Stimulated activated naive CD8-positive, alpha-beta T cell treated with anti-CD3 and anti-CD28 coated beads, Interleukin-15, Interleukin-2, amounts not matched to agents 100 U/mL and 50 U/mL, for 24 hours (primary cell): ENCODE results near the gene SMYD3.

Experiments used
- ATAC-seq: fragments of 150-1000 bp; cut with Tn5 transposase; one replicate; pipeline ENCODE4 v1.10.0; 2021
- DNase-seq: peaks from one replicate; pipeline ENCODE4 v3.0.0; 2021

Gene SMYD3

GRCh38 chr1:246068619-246069509 is 438.2 kb downstream of the SMYD3 start:
- DNase-seq, result no peak
- ATAC-seq, result no peak

DNA sequence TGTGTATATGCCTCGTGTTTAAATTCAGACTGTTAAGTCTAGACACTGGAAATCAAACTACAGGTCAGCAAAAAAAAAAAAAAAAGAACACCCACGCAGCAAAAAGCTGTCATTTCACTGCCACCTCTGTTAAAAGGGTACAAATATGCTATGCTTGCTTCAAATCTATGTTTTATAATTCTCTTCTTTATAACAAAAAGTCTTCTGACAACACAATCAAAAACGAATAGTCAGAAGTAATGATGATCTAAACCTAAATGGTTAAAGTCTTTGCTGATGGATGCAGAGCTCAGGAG is 438.9 kb downstream of the SMYD3 start:
- DNase-seq (no peak), ATAC-seq (no peak)

DNA sequence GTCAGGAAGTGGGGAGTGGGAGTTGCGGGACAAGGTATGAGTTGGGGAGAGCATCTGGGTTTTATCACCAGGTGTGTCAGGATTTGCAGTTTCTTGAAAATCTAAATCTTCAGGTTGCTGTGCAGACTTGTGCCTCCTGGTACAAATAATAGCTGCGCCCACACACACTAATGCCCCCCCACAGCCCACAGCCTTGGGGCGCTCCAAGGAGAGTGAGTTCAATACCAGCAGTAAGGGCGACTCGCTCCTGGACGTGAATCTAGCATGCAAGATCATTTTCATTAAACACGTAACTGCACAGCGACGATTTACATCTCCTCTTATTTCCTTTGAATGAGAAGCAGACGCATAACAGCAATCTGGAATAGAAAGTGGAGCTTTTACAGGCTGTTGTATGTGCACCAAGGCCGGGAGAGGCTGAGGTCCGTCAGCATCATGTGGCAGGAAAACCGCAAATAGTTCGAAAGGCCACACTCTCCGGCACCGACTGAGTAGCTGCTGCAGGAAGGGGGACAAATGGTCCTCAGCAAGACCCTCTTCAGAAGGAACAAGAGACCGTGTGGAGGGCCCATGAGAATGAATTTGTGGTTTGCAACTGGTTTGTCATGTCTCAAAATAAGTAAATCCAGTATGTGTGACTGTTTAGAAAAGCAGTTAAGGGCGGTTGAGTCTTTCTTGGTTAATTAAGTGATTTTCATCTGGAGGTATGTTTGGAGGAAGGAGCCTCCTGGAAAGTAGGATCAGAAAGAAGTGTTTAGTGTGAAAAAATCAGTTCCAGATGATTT is 439.5 kb downstream of the SMYD3 start:
- ATAC-seq (peak; percentile 59), DNase-seq (peak; percentile 6)

DNA sequence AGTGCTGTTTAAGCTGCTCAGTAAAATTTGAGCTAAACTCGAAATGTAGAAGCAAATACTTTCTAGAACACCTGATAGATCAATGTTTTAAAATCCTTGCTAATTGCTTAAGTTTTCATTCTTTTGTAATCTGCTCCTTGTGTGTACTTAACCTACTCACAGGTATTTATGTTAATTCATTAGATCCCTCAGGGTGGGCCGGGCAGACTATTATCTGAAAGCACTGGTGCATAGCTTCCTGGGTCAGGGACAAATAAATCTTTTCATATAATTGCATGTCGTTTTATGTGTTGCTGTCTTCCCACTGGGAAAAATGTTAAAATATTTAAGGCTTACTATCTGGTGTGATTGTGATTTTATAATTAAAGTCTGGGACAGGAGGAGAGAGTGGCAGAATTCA is 440.5 kb downstream of the SMYD3 start:
- ATAC-seq (no peak), DNase-seq (no peak)

DNA sequence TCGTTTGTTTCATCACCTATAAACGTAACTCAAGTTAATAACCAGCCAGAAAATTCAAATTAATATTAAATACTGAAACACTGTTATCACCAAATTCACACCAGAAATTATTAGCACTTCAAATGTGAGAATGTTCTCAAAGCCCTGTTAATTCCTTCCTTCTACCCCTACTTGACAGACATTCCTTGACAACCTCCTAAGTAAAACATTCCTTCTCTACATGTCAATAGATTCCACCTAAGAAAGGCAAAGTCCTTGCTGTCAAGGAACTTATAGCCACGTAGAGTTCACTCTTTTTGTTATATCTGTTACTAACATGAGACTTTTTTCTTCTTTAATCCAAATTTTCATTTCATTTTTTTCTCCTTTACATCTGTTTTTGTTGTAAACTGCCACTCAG is 441.5 kb downstream of the SMYD3 start:
- ATAC-seq (no peak), DNase-seq (no peak)

- DNase-seq (no peak), ATAC-seq (no peak)
Observed at GRCh38 chr1:246064891-246065290, 442.2 kb downstream of the SMYD3 start.

GRCh38 chr1:246063013-246063616 is 444.0 kb downstream of the SMYD3 start:
- DNase-seq, result no peak

GRCh38 chr1:246058466-246058865 is 448.6 kb downstream of the SMYD3 start:
- no peak for DNase-seq
- ATAC-seq, result no peak

More at GRCh38 chr1:246063013-246063616, 444.0 kb downstream of the SMYD3 start:
- ATAC-seq, result no peak

DNA sequence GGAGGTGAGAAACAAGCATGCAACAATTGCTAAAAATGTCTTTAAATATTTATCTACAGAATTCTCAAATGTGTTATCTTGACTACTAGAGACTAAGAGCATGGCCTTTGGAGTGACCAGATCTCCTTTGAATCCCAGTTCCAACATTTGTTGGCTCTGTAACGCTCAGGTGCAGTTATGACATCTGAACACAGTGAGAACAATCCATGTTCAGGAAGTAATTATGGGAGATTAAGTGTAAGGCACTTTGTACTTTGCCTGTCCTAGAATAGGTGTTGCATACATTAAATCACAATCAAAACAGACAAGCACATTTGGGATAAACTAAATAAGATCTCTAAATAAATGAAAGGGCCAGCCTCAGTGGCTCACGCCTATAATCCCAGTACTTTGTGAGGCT is 454.5 kb downstream of the SMYD3 start:
- DNase-seq (no peak), ATAC-seq (no peak)

- no peak for ATAC-seq
Observed at GRCh38 chr1:246051909-246052518, 455.1 kb downstream of the SMYD3 start.

DNA sequence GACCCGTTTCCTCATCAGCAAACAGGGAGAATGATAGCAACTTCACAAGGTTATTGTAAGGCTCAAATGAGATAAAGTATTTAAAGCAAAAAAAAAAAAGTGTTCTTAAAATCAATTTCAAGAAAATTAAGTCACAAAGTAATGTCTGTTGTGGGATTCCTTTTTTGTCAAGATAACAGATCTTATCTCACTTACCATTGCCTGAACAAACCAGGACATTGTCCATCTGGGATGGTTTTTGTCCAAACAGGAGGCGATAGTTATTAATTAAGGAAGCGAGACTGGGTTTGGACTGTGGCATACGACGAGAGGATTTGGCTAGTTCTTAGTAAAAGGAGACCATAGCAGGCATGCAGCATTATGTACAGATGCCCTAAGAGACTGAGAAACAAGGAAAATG is 458.4 kb downstream of the SMYD3 start:
- ATAC-seq (no peak), DNase-seq (no peak)

More at GRCh38 chr1:246051909-246052518, 455.1 kb downstream of the SMYD3 start:
- no peak for DNase-seq

GRCh38 chr1:246043556-246043955 is 463.5 kb downstream of the SMYD3 start:
- DNase-seq, result no peak
- ATAC-seq, result no peak

GRCh38 chr1:246041360-246041759 is 465.7 kb downstream of the SMYD3 start:
- ATAC-seq (no peak), DNase-seq (no peak)

DNA sequence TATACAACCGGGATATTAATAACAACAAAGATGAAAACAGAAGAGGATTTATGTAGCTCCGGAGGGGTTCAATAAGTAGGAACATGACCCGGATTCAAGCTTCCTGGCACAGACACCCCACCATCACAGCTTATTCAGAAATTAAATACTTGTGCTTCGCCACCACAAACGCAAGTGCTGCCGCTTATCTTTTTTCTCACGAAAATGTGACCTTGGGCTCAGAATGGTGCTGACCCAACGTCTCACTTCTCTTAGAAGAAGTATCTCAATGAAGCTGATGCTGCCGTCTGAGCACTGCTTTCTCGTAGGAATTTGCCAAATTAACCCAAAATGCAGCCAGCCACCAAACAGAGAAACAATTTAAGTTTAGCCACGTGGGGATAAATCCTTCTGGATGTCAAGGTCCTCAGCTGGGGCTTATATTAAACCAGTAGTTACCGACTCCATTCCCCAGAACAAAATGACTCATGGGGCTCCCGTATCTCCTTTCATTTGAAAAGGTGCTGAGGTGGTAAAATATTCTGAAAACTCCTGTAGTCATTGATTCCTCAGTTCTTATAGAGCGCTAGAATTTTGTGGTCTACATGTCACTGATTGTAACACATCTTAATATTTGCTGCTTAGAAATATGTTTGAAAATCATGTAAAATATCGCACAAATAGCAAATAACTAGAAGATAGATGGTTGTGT is 466.7 kb downstream of the SMYD3 start:
- ATAC-seq (no peak), DNase-seq (no peak)

- DNase-seq, result no peak
- ATAC-seq, result no peak
Observed at GRCh38 chr1:246039584-246039983, 467.5 kb downstream of the SMYD3 start.

- no peak for ATAC-seq
- no peak for DNase-seq
Observed at GRCh38 chr1:246037832-246038231, 469.2 kb downstream of the SMYD3 start.

- ATAC-seq, result no peak
- DNase-seq, result no peak
Observed at GRCh38 chr1:246036175-246036574, 470.9 kb downstream of the SMYD3 start.

- DNase-seq (no peak), ATAC-seq (no peak)
Observed at GRCh38 chr1:246035060-246035541, 472.0 kb downstream of the SMYD3 start.

GRCh38 chr1:246034630-246035029 is 472.4 kb downstream of the SMYD3 start:
- ATAC-seq (no peak), DNase-seq (no peak)

GRCh38 chr1:246032984-246033383 is 474.1 kb downstream of the SMYD3 start:
- DNase-seq (no peak), ATAC-seq (no peak)

DNA sequence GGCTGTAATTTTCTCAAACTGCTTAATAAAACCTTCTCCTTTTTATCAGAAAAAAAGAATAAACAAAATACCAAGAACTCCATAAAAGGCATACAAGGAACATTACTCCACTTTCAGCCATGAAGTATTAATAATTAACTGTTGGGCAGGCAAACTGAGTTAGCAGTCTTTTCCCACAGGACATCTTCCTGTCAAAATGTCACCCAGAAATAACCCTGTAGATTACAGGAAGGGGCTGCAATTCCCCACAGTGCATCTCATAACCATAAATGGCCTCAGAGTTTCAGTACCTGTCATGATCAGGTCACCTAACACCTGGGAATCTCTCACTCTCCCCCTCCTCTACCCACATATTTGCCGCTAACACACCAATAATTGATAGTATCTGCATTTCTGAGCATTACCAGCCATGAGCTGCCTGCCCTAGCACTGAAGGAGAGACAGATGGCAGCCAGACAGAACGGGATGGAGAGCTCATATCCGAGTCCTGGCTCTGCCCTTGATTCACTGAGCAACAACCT is 475.0 kb downstream of the SMYD3 start:
- no peak for DNase-seq

DNA sequence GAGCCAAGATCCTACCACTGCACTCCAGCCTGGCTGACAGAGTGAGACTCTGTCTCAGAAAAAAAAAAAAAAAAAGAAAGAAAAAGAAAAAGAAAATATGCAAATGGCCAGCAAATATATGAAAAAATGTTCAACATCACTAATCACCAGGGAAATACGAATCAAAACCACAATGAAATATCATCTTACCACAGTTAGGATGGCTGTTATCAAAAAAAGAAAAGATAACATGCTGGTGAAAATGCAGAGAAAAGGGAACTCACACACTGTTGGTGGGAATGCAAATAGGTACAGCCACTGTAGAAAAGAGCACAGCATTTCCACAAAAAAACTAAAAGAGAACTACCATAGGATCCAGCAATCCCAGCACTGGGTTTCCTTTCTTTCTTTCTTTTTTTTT is 477.5 kb downstream of the SMYD3 start:
- DNase-seq (no peak), ATAC-seq (no peak)

More for the DNA sequence above, 475.0 kb downstream of the SMYD3 start:
- ATAC-seq, result no peak
